Mammary microvascular endothelial cell (primary cell): ENCODE results near the gene RNMT. TPM values are rescaled to one million over a fixed set of nuclear protein-coding genes. Genes with fewer than 3 reads are reported as not detected.

Source experiments
- total RNA-seq: library from RNA; depleted of rRNA; stranded (reverse); fragments of >200 nt; gene quantifications from 2 replicates; pipeline ENCODE4 v1.2.3, GENCODE V29; 2015

Gene RNMT
- total RNA-seq, result 14.1 and 15.6 TPM in 2 replicates

DNA sequence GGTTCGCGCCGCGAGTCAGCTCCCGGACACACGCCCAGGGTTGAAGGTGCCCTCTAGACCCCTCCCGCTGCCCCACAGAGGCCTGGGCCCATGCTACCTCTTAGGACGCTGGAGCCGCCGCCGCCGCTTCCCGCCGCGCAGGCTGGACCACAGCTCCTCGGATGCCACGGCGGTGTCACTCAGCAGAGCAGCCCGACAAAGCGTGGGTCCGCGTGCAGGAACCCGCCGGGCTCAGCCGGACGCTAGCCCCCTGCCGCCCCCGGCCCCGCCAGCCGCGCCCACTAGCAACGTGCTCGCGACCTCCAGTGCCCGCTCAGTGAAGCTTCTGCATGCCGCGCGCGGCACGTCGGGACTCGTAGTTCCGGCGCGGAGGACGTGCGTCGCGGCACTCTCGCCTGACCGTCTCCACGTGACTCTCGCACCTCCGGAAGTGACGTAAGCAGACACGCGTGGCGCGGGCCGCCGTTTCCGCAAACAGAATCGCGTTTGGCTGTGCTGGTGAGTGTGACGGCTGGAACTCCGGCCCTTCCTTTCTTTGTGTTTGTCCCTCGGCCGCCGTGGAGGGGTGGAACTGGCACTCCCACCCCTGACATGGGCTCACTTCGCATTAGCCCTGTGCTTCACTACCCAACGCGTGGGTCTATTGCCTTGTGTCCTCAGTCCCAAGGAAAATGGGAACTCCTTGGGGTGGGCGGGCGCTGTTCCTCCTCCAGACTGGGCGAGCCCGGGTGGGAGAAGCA is at the start of gene RNMT, which contains the start of gene FAM210A:
Gene RNMT, plus strand, starts transcription at position 442 of the 740 bp plus-strand sequence. CDS start 4,845 bp downstream, outside the sequence.
Gene FAM210A, minus strand, starts transcription at position 327 of the 740 bp plus-strand sequence. CDS start 44,481 bp downstream, outside the sequence.

Other genes starting within 250 kb of the RNMT start
- 8.1 and 15.3 TPM in 2 replicates for gene FAM210A, start 115 bp upstream of the RNMT start, total RNA-seq
- not detected in 2 replicates for gene MC5R, start 97.5 kb downstream of the RNMT start, total RNA-seq
- gene MC2R, start 188.9 kb downstream of the RNMT start, total RNA-seq, result not detected in 2 replicates